ENCODE results near the gene RANBP3L. TPM values are rescaled to one million over a fixed set of nuclear protein-coding genes. Genes with fewer than 3 reads are reported as not detected.
A peak's percentile ranks its signal among the peaks of the same experiment; 100 is the strongest.

The RANBP3L gene
- polyA plus RNA-seq, 1 of the 3 experiments (the other 2 are of a cell fraction) = not detected

- Histone ChIP-seq H3K27me3 (ENCODE audit: insufficient read depth) (no peaks in the 10 kb centered on the region; the same call in 1 of the 2 replicates), H3K79me2 (ENCODE audit: insufficient read depth) (no peaks in the 10 kb centered on the region), H3K9me3 (no peaks in the 10 kb centered on the region), H3K36me3 (replicated peaks in 1 of 2; ENCODE audit: control insufficient read depth in 1 of 2, insufficient read depth in 2 of 2, low read length in 1 of 2) (no peaks in the 10 kb centered on the region), H4K20me1 (ENCODE audit: insufficient read depth) (no peaks in the 10 kb centered on the region), H3K27ac (ENCODE audit: low read depth in 2 of 2, low read length in 1 of 2) (no peak overlapping the region), H3K4me1 (ENCODE audit: control insufficient read depth in 1 of 2, insufficient read depth in 2 of 2, low read depth in 1 of 2, low read length in 1 of 2) (no peaks in the 10 kb centered on the region; a peak in 2 of 4 replicates), H3K4me2 (no peak overlapping the region), H3K4me3 (ENCODE audit: low read depth in 2 of 2, low read length in 1 of 2) (no peak overlapping the region), H2AFZ (ENCODE audit: low read depth) (no peak overlapping the region), H3K9me2 (no peaks in the 10 kb centered on the region), H3K9ac (no peak overlapping the region), H3F3A (replicated peaks; ENCODE audit: insufficient read depth) (no peaks in the 10 kb centered on the region)
- TF ChIP-seq SMC3 (IDR thresholded peaks at IDR 0.05; ENCODE audit: low read depth, low read length) (peak; percentile 84), RAD21 (IDR thresholded peaks at IDR 0.05; ENCODE audit: low read length) (peak; percentile 91), PBX3 (IDR thresholded peaks at IDR 0.05) (no peak), CTCF (IDR thresholded peaks at IDR 0.05) (peak; percentile 83)
- 28% methylated on average over 4 of the region's 4 CpGs for WGBS (ENCODE audit: low lambda C conversion rate)
- DNase-seq = peak; percentile 42
- ChIA-PET POLR2A (no interaction called here), CTCF (interaction anchor here (0.6 to 4.4 kb wide), 44 partner anchors 9 to 352 kb away, joined by 3 to 41 read pairs (median 4); partner anchors contain the start of genes NADK2 and UGT3A2)
Measured at GRCh38 chr5:36305571-36306326, 4.0 kb upstream of the RANBP3L start.

GRCh38 chr5:36304095-36304805 is 2.5 kb upstream of the RANBP3L start:
- TF ChIP-seq SIN3A (IDR thresholded peaks at IDR 0.05; ENCODE audit: borderline replicate concordance, low read depth, low read length) (no peak), TCF12 (IDR thresholded peaks at IDR 0.05) (no peak), CTCF (IDR thresholded peaks at IDR 0.05) (no peak), RFX5 (IDR thresholded peaks at IDR 0.05; ENCODE audit: low read length) (no peak), POLR2AphosphoS5 (IDR thresholded peaks at IDR 0.05; ENCODE audit: low read depth, low read length) (no peak), CHD2 (IDR thresholded peaks at IDR 0.05; ENCODE audit: low read length, partially characterized antibody) (no peak), EZH2phosphoT487 (IDR thresholded peaks at IDR 0.05; ENCODE audit: borderline replicate concordance, low read depth) (no peak), FOXM1 (IDR thresholded peaks at IDR 0.05; ENCODE audit: low read depth) (no peak), GATA2 (CRISPR knock-in tag; IDR thresholded peaks at IDR 0.05) (no peak), RAD21 (IDR thresholded peaks at IDR 0.05; ENCODE audit: low read length) (no peak), NRF1 (IDR thresholded peaks at IDR 0.05; ENCODE audit: low read depth, low read length) (no peak), IRF3 (IDR thresholded peaks at IDR 0.05; ENCODE audit: low read depth, low read length) (no peak), RXRA (IDR thresholded peaks at IDR 0.05; ENCODE audit: borderline replicate concordance, low read depth) (no peak), USF1 (IDR thresholded peaks at IDR 0.05; ENCODE audit: borderline replicate concordance, low read depth) (no peak), MEF2A (IDR thresholded peaks at IDR 0.05; ENCODE audit: borderline replicate concordance, low read depth) (no peak), FOSL2 (IDR thresholded peaks at IDR 0.05; ENCODE audit: borderline replicate concordance, low read depth) (no peak), NFIC (IDR thresholded peaks at IDR 0.05; ENCODE audit: borderline replicate concordance) (no peak)
- no peaks in the 10 kb centered on the region for H3K27me3 ChIP-seq (ENCODE audit: insufficient read depth)
- no peak overlapping the region for H3K27ac ChIP-seq (ENCODE audit: low read depth in 2 of 2, low read length in 1 of 2)
- ChIA-PET CTCF (interaction anchor here (0.7 to 4.4 kb wide), 8 partner anchors 15 to 225 kb away, joined by 3 to 41 read pairs (median 12); partner anchors contain the start of gene NADK2), POLR2A (no interaction called here)
- no peaks in the 10 kb centered on the region; a peak in 2 of 4 replicates for H3K4me1 ChIP-seq (ENCODE audit: control insufficient read depth in 1 of 2, insufficient read depth in 2 of 2, low read depth in 1 of 2, low read length in 1 of 2)
- H3K4me2 ChIP-seq = no peak overlapping the region
- H3K9me2 ChIP-seq = no peaks in the 10 kb centered on the region
- H3K36me3 ChIP-seq (replicated peaks in 1 of 2; ENCODE audit: control insufficient read depth in 1 of 2, insufficient read depth in 2 of 2, low read length in 1 of 2) = no peaks in the 10 kb centered on the region
- no peak for DNase-seq
- WGBS (ENCODE audit: low lambda C conversion rate) = 44% methylated on average over 7 of the region's 7 CpGs
- no peak overlapping the region for H3K4me3 ChIP-seq (ENCODE audit: low read depth in 2 of 2, low read length in 1 of 2)
- no peak overlapping the region for H2AFZ ChIP-seq (ENCODE audit: low read depth)
- H4K20me1 ChIP-seq (ENCODE audit: insufficient read depth) = no peaks in the 10 kb centered on the region
- H3F3A ChIP-seq (replicated peaks; ENCODE audit: insufficient read depth) = no peaks in the 10 kb centered on the region
- H3K9ac ChIP-seq = no peak overlapping the region
- H3K9me3 ChIP-seq = no peaks in the 10 kb centered on the region
- H3K79me2 ChIP-seq (ENCODE audit: insufficient read depth) = no peaks in the 10 kb centered on the region
